Neural progenitor cell (in vitro differentiated cells): ENCODE results near the gene PDE7B. TPM values are rescaled to one million over a fixed set of nuclear protein-coding genes. Genes with fewer than 3 reads are reported as not detected.

ENCODE experiments used
- DNase-seq: peaks from one replicate; pipeline ENCODE4 v3.0.0-alpha.2; 2016; ENCODE audit warnings: low spot score
- H2AFZ ChIP-seq: fragments of 200-600 bp; sonication (generic); replicated peaks from 2 replicates; pipeline ENCODE4 v1.6.1; 2016; ENCODE audit warnings: antibody characterized with exemption
- H3F3A ChIP-seq: fragments of 200-600 bp; sonication (generic); 2 replicates; pipeline ENCODE4 v1.6.1; 2016; ENCODE audit warnings: antibody characterized with exemption, low read depth
- H3K27ac ChIP-seq: fragments of 200-600 bp; sonication (generic); 2 replicates; pipeline ENCODE4 v1.5.1; 2016; ENCODE audit warnings: mild to moderate bottlenecking
- H3K27me3 ChIP-seq: fragments of 200-600 bp; sonication (generic); 2 replicates; pipeline ENCODE4 v1.6.1; 2016; ENCODE audit warnings: mild to moderate bottlenecking, moderate library complexity
- H3K36me3 ChIP-seq: fragments of 200-600 bp; sonication (generic); 2 replicates; pipeline ENCODE4 v1.5.1; 2016
- H3K4me1 ChIP-seq: fragments of 200-600 bp; sonication (generic); 2 replicates; pipeline ENCODE4 v1.6.1; 2016; ENCODE audit warnings: mixed run types
- H3K4me2 ChIP-seq: fragments of 200-600 bp; sonication (generic); 2 replicates; pipeline ENCODE4 v1.6.1; 2016
- H3K4me3 ChIP-seq: fragments of 200-600 bp; sonication (generic); 2 replicates; pipeline ENCODE4 v1.5.1; 2016
- H3K79me2 ChIP-seq: fragments of 200-600 bp; sonication (generic); 2 replicates; pipeline ENCODE4 v1.6.1; 2016; ENCODE audit warnings: low read depth
- H3K9ac ChIP-seq: fragments of 200-600 bp; sonication (generic); 2 replicates; pipeline ENCODE4 v1.6.1; 2016
- H3K9me3 ChIP-seq: fragments of 200-600 bp; sonication (generic); 2 replicates; pipeline ENCODE4 v1.5.1; 2016; ENCODE audit warnings: low read depth
- H4K20me1 ChIP-seq: fragments of 200-600 bp; sonication (generic); 2 replicates; pipeline ENCODE4 v1.6.1; 2016; ENCODE audit warnings: low read depth
- H3K27ac Mint-ChIP-seq: 3 replicates; pipeline ENCODE4 v1.8.0; 2021; ENCODE audit warnings: mixed read lengths
- H3K27me3 Mint-ChIP-seq: 2 replicates; pipeline ENCODE4 v1.8.0; 2022; ENCODE audit warnings: low read depth, mild to moderate bottlenecking, inconsistent platforms, moderate library complexity, mixed read lengths; ENCODE audit not compliant: insufficient read depth
- H3K36me3 Mint-ChIP-seq: 3 replicates; pipeline ENCODE4 v1.8.0; 2021; ENCODE audit warnings: mixed read lengths
- H3K4me1 Mint-ChIP-seq: 3 replicates; pipeline ENCODE4 v1.8.0; 2021; ENCODE audit warnings: mixed read lengths
- H3K4me3 Mint-ChIP-seq: 3 replicates; pipeline ENCODE4 v1.8.0; 2021; ENCODE audit warnings: mild to moderate bottlenecking, moderate library complexity, mixed read lengths
- H3K9me3 Mint-ChIP-seq: 3 replicates; pipeline ENCODE4 v1.8.0; 2020; ENCODE audit warnings: mixed read lengths
- EZH2 ChIP-seq: fragments of 200-600 bp; sonication (generic); IDR thresholded peaks from 2 replicates; pipeline ENCODE4 v1.6.1; 2017; ENCODE audit warnings: antibody characterized with exemption, mild to moderate bottlenecking, moderate library complexity
- EZH2phosphoT487 ChIP-seq: fragments of 200-600 bp; sonication (generic); IDR thresholded peaks from 2 replicates; pipeline ENCODE4 v1.6.1; 2017; ENCODE audit warnings: antibody characterized with exemption
- total RNA-seq: library from RNA; depleted of rRNA; stranded (reverse); fragments of >200 nt; gene quantifications from 2 replicates; pipeline ENCODE4 v1.2.3, GENCODE V29; 2015; ENCODE audit warnings: low replicate concordance
- TF ChIP-seq, protein P1 (sequence below): fragments of 200-600 bp; sonication (generic); IDR thresholded peaks from 2 replicates; pipeline ENCODE4 v1.5.1; 2017; ENCODE audit warnings: antibody characterized with exemption, mild to moderate bottlenecking

Gene PDE7B
- total RNA-seq, 1 donor from 2014 or later: 0.04 TPM

DNA sequence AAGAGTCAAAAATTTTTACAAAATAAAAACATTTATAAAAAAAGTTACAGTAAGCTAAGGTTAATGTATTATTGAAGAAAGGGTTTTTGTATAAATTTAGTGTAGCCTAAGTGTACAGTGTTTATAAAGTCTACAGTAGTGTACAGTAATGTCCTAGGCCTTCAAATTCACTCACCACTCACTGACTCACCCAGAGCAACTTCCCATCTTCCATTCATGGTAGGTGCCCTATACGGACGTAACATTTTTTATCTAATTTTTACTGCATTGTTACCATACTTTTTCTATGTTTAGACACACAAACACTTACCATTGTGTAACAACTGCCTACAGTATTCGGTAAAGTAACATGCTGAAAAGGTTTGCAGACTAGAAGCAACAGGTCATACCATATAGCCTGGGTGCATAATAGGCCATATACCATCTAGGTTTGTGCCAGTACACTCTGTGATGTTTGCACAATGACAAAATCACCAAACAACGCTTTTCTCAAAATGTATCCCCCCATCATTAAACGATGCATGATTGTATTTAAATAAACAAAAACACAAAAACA, 392.6 kb downstream of the PDE7B start:
- peaks cover 5% of the 10 kb centered on the region for H3K79me2 ChIP-seq
- H2AFZ ChIP-seq: no peak overlapping the region
- Mint-ChIP-seq H3K9me3 (no peaks in the 10 kb centered on the region), H3K4me3 (no peak overlapping the region), H3K27ac (no peak overlapping the region), H3K4me1 (peaks cover 5% of the 10 kb centered on the region), H3K27me3 (no peaks in the 10 kb centered on the region), H3K36me3 (no peaks in the 10 kb centered on the region)
- TF ChIP-seq EZH2phosphoT487: no peak
- TF ChIP-seq EZH2: no peak
- TF ChIP-seq, protein P1, sequence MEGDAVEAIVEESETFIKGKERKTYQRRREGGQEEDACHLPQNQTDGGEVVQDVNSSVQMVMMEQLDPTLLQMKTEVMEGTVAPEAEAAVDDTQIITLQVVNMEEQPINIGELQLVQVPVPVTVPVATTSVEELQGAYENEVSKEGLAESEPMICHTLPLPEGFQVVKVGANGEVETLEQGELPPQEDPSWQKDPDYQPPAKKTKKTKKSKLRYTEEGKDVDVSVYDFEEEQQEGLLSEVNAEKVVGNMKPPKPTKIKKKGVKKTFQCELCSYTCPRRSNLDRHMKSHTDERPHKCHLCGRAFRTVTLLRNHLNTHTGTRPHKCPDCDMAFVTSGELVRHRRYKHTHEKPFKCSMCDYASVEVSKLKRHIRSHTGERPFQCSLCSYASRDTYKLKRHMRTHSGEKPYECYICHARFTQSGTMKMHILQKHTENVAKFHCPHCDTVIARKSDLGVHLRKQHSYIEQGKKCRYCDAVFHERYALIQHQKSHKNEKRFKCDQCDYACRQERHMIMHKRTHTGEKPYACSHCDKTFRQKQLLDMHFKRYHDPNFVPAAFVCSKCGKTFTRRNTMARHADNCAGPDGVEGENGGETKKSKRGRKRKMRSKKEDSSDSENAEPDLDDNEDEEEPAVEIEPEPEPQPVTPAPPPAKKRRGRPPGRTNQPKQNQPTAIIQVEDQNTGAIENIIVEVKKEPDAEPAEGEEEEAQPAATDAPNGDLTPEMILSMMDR: no peak
- no peak overlapping the region for H3K27ac ChIP-seq
- H3K4me2 ChIP-seq: no peak overlapping the region
- no peak overlapping the region for H3K4me3 ChIP-seq
- no peaks in the 10 kb centered on the region for H3F3A ChIP-seq
- no peak overlapping the region for H3K9ac ChIP-seq
- peaks cover 4% of the 10 kb centered on the region for H3K4me1 ChIP-seq
- DNase-seq: no peak
- H3K9me3 ChIP-seq: no peaks in the 10 kb centered on the region
- H3K36me3 ChIP-seq: peaks cover 10% of the 10 kb centered on the region
- no peaks in the 10 kb centered on the region for H4K20me1 ChIP-seq
- H3K27me3 ChIP-seq: no peaks in the 10 kb centered on the region
